HepG2 (cell line): ENCODE results near the gene AKAP12. TPM values are rescaled to one million over a fixed set of nuclear protein-coding genes. Genes with fewer than 3 reads are reported as not detected.
A peak's percentile ranks its signal among the peaks of the same experiment; 100 is the strongest.

ENCODE experiments used
- ERF ChIP-seq: IDR thresholded peaks from 2 replicates; pipeline ENCODE4 v1.6.1; 2018; ENCODE audit warnings: missing biosample characterization, missing genetic modification reagents
- FOXJ3 ChIP-seq: sonication (generic); formaldehyde crosslinking; IDR thresholded peaks from 2 replicates; pipeline ENCODE4 v1.4.0; 2020; ENCODE audit warnings: missing genetic modification reagents, mild to moderate bottlenecking, borderline replicate concordance
- MED13 ChIP-seq: sonication (generic); formaldehyde crosslinking; IDR thresholded peaks from 2 replicates; pipeline ENCODE4 v1.5.0; 2020; ENCODE audit warnings: missing genetic modification reagents
- MTF2 ChIP-seq: sonication (generic); formaldehyde crosslinking; IDR thresholded peaks from 2 replicates; pipeline ENCODE4 v1.5.0; 2020; ENCODE audit warnings: missing genetic modification reagents, borderline replicate concordance
- NCOA1 ChIP-seq: sonication (generic); formaldehyde crosslinking; IDR thresholded peaks from 2 replicates; pipeline ENCODE4 v1.9.0; 2021; ENCODE audit warnings: missing genetic modification reagents
- WIZ ChIP-seq: sonication (generic); formaldehyde crosslinking; IDR thresholded peaks from 2 replicates; pipeline ENCODE4 v1.5.1; 2020; ENCODE audit warnings: mild to moderate bottlenecking, missing genetic modification reagents
- ZBTB20 ChIP-seq: sonication (generic); formaldehyde crosslinking; IDR thresholded peaks from 2 replicates; pipeline ENCODE4 v1.8.1; 2023; ENCODE audit warnings: missing genetic modification reagents, low read depth, mild to moderate bottlenecking, borderline replicate concordance
- ZMYM4 ChIP-seq: sonication (generic); formaldehyde crosslinking; IDR thresholded peaks from 2 replicates; pipeline ENCODE4 v1.8.1; 2023; ENCODE audit warnings: mild to moderate bottlenecking, missing genetic modification reagents
- ZNF335 ChIP-seq: sonication (generic); formaldehyde crosslinking; IDR thresholded peaks from 2 replicates; pipeline ENCODE4 v1.4.0; 2020; ENCODE audit warnings: missing genetic modification reagents
- ZNF674 ChIP-seq: sonication (generic); formaldehyde crosslinking; IDR thresholded peaks from 2 replicates; pipeline ENCODE4 v1.5.0; 2020; ENCODE audit warnings: low read depth, mild to moderate bottlenecking, missing genetic modification reagents
- polyA plus RNA-seq, 8 experiments: library from polyadenylated mRNA; depleted of rRNA in 3 of 8; stranded (reverse) in 7 of 8; unstranded in 1 of 8; fragments of >200 nt; fragmentation: Illumina TruSeq in 4 of 8; extraction: Trizol in 4 of 8; gene quantifications; 2 replicates each; pipeline versions ENCODE4 v1.2.1 to v1.2.3, GENCODE V29; 2011 to 2016; ENCODE audit warnings: low read depth in 4 of 8, missing spikeins in 1 of 8, mixed read lengths in 1 of 8; ENCODE audit not compliant: insufficient read depth in 1 of 8
- total RNA-seq, 5 experiments: library from RNA; depleted of rRNA; stranded (reverse); fragments of >200 nt; fragmentation: Illumina TruSeq; extraction: Trizol; gene quantifications; 2 replicates each; pipeline ENCODE4 v1.2.3, GENCODE V29; 2016; ENCODE audit warnings: low read depth in 1 of 5
- TF ChIP-seq, protein P1 (sequence below): sonication (generic); formaldehyde crosslinking; IDR thresholded peaks from 2 replicates; pipeline ENCODE4 v1.4.0; 2020; ENCODE audit warnings: missing genetic modification reagents
- TF ChIP-seq, protein P2 (sequence below): IDR thresholded peaks from 2 replicates; pipeline ENCODE4 v1.6.1; 2016
- TF ChIP-seq, protein P3 (sequence below), 2 experiments: fragments of 450-650 bp in 1 of 2; sonication (generic) in 1 of 2; formaldehyde crosslinking in 1 of 2; IDR thresholded peaks; 2 replicates each; pipeline versions ENCODE4 v1.6.1 to v1.8.0; 2016 to 2022; ENCODE audit warnings: antibody characterized with exemption in 1 of 2, mild to moderate bottlenecking in 1 of 2, missing genetic modification reagents in 1 of 2
- TF ChIP-seq, protein P4 (sequence below): sonication (generic); formaldehyde crosslinking; IDR thresholded peaks from 2 replicates; pipeline ENCODE4 v1.4.0; 2020; ENCODE audit warnings: mild to moderate bottlenecking, low read depth, missing genetic modification reagents

The AKAP12 gene
- total and polyA plus RNA-seq, 2 of the 13 experiments (the other 11 are each of a cell fraction or from before 2014, with no cell fraction given) = 10.6 to 19.0 TPM

DNA sequence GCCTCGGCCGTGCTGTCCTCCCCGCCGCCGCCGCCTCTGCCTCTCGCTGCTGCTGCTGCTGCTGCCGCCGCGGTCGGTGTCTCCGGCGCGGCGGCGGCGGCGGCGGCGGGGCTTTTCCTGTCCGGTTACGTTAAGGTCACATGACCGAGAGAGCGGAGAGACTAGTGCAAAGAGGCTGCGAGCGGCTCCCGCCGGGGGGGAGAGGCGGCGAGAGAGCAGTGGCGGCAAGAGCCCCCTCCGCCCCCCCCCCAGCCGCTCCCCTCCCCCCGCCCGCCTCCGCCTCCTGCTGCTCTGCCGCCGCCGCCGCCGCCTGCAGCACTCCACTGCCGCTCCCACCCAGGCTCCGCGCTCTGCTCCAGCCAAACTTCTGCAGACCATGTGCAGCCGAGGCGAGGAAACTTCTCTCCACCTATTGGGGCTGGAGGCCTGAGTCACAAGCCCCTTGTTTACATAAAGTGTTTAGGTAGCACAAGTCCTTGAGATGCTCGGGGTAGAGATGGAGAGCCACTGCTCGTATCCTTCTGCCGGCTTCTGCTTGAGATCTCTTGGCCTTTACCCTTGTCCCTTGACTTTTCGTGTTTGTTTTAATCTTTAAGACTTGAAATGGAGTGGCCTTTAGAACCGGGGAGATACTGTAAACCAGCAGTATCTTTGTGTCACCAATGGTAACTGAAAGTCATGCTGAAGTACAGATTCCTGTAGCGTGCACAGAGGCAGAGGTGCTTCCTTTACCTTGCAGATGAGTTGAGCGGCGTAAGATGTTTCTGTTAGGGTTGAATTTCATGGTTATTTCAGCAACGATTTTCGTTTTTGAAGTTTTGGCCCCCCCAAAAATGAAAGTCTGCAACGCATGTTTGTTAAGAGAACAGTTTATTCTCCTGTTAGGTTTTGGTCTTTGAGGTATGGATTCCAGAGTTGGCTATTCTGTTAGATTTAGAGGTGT lies 152.0 kb downstream of the AKAP12 start, which contains the start of gene ZBTB2 (continued):
- TF ChIP-seq ZNF674 (no peak), ERF (CRISPR knock-in tag) (no peak), MTF2 (CRISPR knock-in tag) (no peak), ZMYM4 (CRISPR knock-in tag) (0 out of 2 replicates have a peak, but pooled peaks have one; percentile 33), ZNF335 (CRISPR knock-in tag) (no peak), MED13 (CRISPR knock-in tag) (peak; percentile 68; the same call in 1 of the 2 replicates), FOXJ3 (CRISPR knock-in tag) (peak; percentile 48; the same call in 1 of the 2 replicates), ZBTB20 (CRISPR knock-in tag) (no peak), WIZ (CRISPR knock-in tag) (no peak), NCOA1 (CRISPR knock-in tag) (no peak)
- TF ChIP-seq, protein P1, sequence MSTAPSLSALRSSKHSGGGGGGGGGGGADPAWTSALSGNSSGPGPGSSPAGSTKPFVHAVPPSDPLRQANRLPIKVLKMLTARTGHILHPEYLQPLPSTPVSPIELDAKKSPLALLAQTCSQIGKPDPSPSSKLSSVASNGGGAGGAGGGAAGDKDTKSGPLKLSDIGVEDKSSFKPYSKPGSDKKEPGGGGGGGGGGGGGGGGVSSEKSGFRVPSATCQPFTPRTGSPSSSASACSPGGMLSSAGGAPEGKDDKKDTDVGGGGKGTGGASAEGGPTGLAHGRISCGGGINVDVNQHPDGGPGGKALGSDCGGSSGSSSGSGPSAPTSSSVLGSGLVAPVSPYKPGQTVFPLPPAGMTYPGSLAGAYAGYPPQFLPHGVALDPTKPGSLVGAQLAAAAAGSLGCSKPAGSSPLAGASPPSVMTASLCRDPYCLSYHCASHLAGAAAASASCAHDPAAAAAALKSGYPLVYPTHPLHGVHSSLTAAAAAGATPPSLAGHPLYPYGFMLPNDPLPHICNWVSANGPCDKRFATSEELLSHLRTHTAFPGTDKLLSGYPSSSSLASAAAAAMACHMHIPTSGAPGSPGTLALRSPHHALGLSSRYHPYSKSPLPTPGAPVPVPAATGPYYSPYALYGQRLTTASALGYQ (CRISPR knock-in tag) = peak; percentile 33; the same call in 1 of the 2 replicates
- TF ChIP-seq, protein P2, sequence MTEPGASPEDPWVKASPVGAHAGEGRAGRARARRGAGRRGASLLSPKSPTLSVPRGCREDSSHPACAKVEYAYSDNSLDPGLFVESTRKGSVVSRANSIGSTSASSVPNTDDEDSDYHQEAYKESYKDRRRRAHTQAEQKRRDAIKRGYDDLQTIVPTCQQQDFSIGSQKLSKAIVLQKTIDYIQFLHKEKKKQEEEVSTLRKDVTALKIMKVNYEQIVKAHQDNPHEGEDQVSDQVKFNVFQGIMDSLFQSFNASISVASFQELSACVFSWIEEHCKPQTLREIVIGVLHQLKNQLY (CRISPR knock-in tag) = no peak
- TF ChIP-seq, protein P3, sequence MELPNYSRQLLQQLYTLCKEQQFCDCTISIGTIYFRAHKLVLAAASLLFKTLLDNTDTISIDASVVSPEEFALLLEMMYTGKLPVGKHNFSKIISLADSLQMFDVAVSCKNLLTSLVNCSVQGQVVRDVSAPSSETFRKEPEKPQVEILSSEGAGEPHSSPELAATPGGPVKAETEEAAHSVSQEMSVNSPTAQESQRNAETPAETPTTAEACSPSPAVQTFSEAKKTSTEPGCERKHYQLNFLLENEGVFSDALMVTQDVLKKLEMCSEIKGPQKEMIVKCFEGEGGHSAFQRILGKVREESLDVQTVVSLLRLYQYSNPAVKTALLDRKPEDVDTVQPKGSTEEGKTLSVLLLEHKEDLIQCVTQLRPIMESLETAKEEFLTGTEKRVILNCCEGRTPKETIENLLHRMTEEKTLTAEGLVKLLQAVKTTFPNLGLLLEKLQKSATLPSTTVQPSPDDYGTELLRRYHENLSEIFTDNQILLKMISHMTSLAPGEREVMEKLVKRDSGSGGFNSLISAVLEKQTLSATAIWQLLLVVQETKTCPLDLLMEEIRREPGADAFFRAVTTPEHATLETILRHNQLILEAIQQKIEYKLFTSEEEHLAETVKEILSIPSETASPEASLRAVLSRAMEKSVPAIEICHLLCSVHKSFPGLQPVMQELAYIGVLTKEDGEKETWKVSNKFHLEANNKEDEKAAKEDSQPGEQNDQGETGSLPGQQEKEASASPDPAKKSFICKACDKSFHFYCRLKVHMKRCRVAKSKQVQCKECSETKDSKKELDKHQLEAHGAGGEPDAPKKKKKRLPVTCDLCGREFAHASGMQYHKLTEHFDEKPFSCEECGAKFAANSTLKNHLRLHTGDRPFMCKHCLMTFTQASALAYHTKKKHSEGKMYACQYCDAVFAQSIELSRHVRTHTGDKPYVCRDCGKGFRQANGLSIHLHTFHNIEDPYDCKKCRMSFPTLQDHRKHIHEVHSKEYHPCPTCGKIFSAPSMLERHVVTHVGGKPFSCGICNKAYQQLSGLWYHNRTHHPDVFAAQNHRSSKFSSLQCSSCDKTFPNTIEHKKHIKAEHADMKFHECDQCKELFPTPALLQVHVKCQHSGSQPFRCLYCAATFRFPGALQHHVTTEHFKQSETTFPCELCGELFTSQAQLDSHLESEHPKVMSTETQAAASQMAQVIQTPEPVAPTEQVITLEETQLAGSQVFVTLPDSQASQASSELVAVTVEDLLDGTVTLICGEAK (IDR thresholded peaks at IDR 0.05) = no peak
- TF ChIP-seq, protein P3 (CRISPR knock-in tag; IDR thresholded peaks at IDR 0.05) = no peak
- TF ChIP-seq, protein P4, sequence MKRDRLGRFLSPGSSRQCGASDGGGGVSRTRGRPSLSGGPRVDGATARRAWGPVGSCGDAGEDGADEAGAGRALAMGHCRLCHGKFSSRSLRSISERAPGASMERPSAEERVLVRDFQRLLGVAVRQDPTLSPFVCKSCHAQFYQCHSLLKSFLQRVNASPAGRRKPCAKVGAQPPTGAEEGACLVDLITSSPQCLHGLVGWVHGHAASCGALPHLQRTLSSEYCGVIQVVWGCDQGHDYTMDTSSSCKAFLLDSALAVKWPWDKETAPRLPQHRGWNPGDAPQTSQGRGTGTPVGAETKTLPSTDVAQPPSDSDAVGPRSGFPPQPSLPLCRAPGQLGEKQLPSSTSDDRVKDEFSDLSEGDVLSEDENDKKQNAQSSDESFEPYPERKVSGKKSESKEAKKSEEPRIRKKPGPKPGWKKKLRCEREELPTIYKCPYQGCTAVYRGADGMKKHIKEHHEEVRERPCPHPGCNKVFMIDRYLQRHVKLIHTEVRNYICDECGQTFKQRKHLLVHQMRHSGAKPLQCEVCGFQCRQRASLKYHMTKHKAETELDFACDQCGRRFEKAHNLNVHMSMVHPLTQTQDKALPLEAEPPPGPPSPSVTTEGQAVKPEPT (CRISPR knock-in tag) = 0 out of 2 replicates have a peak, but pooled peaks have one; percentile 20
